ENCODE results near the gene CAPRIN1.
A peak's percentile ranks its signal among the peaks of the same experiment; 100 is the strongest.
"Not testable (repeated sequence)": the region's sequence is repeated elsewhere in the genome, so short reads cannot be mapped to it uniquely, and the experiment has no call there.

CAPRIN1 gene

GRCh38 chr11:34055218-34056000, 3.9 kb downstream of the CAPRIN1 start:
- H3K36me3 ChIP-seq (ENCODE audit: insufficient read depth, low read length) = peaks cover 38% of the 10 kb centered on the region
- no peaks in the 10 kb centered on the region for H3K27me3 ChIP-seq (ENCODE audit: insufficient read depth, low read length)
- H3K9me3 ChIP-seq (ENCODE audit: low read length) = peaks cover 2% of the 10 kb centered on the region
- H2AFZ ChIP-seq (ENCODE audit: low read depth, low read length) = no peak overlapping the region
- peaks cover 25% of the 10 kb centered on the region for H3K4me1 ChIP-seq (ENCODE audit: insufficient read depth, low read length)
- H3K4me3 ChIP-seq (ENCODE audit: low read length) = peak overlapping the region; percentile 97

DNA sequence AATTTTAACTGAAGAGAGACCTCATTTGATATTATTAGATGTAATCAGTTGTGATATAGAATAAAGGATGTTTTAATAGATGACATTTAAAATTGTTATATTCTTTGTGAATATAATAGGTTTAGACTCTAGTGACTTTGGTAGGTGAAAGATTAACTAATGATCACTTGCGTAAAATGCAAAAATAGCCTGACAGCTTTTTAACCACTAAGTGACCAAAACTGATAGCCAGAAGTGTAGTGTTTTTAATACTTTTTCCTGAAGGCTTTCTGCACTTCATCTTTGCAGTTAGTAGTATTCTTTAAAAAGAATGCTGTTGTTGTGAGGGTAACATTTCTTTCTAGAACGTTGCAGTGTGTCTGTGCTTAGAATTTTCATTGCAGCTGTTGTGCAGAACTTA, 5.1 kb downstream of the CAPRIN1 start:
- peaks cover 2% of the 10 kb centered on the region for H3K9me3 ChIP-seq (ENCODE audit: low read length)
- H3K36me3 ChIP-seq (ENCODE audit: insufficient read depth, low read length) = peaks cover 45% of the 10 kb centered on the region
- no peak overlapping the region for H2AFZ ChIP-seq (ENCODE audit: low read depth, low read length)
- H3K4me3 ChIP-seq (ENCODE audit: low read length) = no peak overlapping the region
- no peaks in the 10 kb centered on the region for H3K27me3 ChIP-seq (ENCODE audit: insufficient read depth, low read length)
- H3K4me1 ChIP-seq (ENCODE audit: insufficient read depth, low read length) = peaks cover 21% of the 10 kb centered on the region

DNA sequence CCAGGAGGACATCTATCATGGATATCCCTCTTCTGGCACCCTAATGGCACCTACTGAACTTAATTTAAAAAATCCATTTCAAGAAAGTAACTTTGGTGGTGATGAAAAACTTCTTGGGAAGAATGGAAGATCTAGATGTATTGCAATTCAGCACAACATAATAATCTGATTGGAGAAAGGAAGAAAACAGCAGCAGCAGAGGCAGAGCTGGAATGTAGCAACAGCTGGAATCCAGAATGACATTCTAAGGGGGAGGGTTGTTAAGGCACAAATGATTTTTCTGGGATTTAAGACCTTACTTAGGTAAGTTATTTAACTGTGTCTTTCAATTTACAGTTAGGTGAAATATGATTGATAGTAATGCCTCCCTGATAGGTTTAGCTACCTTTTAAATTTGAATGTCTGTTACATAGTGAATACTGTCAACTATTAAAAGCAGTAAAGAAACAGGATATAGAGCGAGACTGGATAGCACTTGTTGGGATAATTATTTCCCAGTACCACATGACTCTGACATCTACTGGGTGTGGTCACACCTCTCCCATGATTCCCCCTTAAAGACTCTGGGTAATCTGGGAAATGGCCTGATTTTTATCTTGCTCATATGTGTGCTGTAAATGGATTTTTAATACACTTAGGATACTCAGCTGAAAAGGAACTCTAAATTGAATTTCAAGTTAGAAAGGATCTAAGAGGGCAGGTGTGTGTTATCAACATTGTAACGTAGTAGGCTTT, 11.7 kb downstream of the CAPRIN1 start:
- H3K36me3 ChIP-seq (ENCODE audit: insufficient read depth, low read length) = peaks cover 55% of the 10 kb centered on the region
- no peak overlapping the region for H3K4me3 ChIP-seq (ENCODE audit: low read length)
- H3K4me1 ChIP-seq (ENCODE audit: insufficient read depth, low read length) = peaks cover 4% of the 10 kb centered on the region
- H3K27me3 ChIP-seq (ENCODE audit: insufficient read depth, low read length) = no peaks in the 10 kb centered on the region
- peaks cover 2% of the 10 kb centered on the region for H3K9me3 ChIP-seq (ENCODE audit: low read length)
- H2AFZ ChIP-seq (ENCODE audit: low read depth, low read length) = no peak overlapping the region

DNA sequence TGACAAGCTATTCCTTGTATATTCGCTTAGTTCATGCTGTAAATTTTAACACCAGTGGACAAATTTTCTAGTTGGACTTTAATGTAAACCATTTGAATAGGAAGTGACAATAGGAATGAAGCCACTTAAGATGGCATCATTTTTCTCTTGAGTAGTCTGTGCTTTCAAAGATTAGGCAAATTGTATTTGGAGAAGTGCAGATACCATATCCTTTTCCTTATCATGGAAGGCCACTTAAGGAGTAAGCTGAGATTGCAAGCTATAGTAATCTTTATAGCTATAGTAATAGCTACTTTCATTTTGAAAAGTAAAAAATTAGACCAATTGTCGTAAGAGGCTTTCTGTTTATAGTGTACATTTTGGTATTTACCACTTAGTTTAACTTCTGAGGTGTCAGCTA, 12.8 kb downstream of the CAPRIN1 start:
- no peaks in the 10 kb centered on the region for H3K27me3 ChIP-seq (ENCODE audit: insufficient read depth, low read length)
- H2AFZ ChIP-seq (ENCODE audit: low read depth, low read length) = no peak overlapping the region
- H3K4me3 ChIP-seq (ENCODE audit: low read length) = no peak overlapping the region
- peaks cover 4% of the 10 kb centered on the region for H3K4me1 ChIP-seq (ENCODE audit: insufficient read depth, low read length)
- no peaks in the 10 kb centered on the region for H3K9me3 ChIP-seq (ENCODE audit: low read length)
- H3K36me3 ChIP-seq (ENCODE audit: insufficient read depth, low read length) = peaks cover 48% of the 10 kb centered on the region

DNA sequence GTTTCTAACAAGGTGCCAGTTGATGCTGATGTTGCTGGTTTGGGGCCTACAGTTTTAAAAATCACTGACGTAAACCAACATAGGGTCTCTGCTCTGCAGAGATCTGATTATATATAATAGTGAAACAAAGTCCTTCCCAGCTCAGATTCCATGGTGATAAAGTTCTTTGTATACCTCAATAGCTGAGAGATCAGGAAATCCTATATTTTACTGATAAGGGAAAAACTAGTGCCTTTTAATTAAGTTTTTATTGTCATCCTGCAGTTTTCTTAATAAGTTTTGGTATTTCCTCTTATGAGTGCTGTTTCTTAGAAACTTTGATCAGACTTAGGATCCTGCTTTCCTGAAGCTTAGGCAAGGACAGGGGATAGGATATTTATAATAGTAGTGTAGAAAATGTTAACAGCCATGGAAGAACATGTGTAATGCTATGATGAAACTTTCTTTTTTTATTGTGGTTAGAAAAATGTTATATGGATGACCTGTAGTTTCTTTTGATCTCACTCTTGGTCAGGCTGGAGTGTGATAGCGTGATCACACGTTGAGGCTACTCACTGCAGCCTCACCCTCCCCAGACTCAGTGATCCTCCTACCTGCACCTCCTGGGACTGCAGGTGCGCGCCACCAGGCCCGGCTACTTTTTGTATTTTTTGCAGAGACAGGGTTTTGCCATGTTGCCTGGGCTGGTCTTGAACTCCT, 14.1 kb downstream of the CAPRIN1 start:
- Histone ChIP-seq H3K36me3 (ENCODE audit: insufficient read depth, low read length) (peaks cover 41% of the 10 kb centered on the region), H3K9me3 (ENCODE audit: low read length) (no peaks in the 10 kb centered on the region), H3K27me3 (ENCODE audit: insufficient read depth, low read length) (no peaks in the 10 kb centered on the region), H3K4me1 (ENCODE audit: insufficient read depth, low read length) (peaks cover 4% of the 10 kb centered on the region), H2AFZ (ENCODE audit: low read depth, low read length) (no peak overlapping the region), H3K4me3 (ENCODE audit: low read length) (no peak overlapping the region)

DNA sequence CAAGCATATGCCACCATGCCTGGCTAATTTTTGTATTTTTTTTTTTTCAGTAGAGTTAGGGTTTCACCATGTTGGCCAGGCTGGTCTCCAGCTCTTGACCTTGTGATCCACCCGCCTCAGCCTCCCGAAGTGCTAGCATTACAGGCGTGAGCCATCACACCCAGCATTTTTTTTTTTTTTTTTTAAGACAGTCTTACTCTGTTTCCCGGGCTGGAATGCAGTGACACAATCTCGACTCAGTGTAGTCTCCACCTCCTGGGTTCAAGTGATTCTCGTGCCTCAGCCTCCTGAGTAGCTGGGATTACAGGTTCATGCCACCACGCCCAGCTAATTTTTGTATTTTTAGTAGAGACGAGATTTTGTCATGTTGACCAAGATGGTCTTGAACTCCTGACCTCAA, 15.2 kb downstream of the CAPRIN1 start:
- not testable (repeated sequence) for H3K4me3 ChIP-seq (ENCODE audit: low read length); H3K27me3 ChIP-seq (ENCODE audit: insufficient read depth, low read length); H3K9me3 ChIP-seq (ENCODE audit: low read length); H3K4me1 ChIP-seq (ENCODE audit: insufficient read depth, low read length); H2AFZ ChIP-seq (ENCODE audit: low read depth, low read length)
- H3K36me3 ChIP-seq (ENCODE audit: insufficient read depth, low read length) = peaks cover 41% of the 10 kb centered on the region

GRCh38 chr11:34067383-34068065, 16.0 kb downstream of the CAPRIN1 start:
- Histone ChIP-seq H2AFZ (ENCODE audit: low read depth, low read length) (no peak overlapping the region), H3K27me3 (ENCODE audit: insufficient read depth, low read length) (no peaks in the 10 kb centered on the region), H3K4me3 (ENCODE audit: low read length) (no peak overlapping the region), H3K36me3 (ENCODE audit: insufficient read depth, low read length) (peaks cover 44% of the 10 kb centered on the region), H3K9me3 (ENCODE audit: low read length) (no peaks in the 10 kb centered on the region), H3K4me1 (ENCODE audit: insufficient read depth, low read length) (peaks cover 4% of the 10 kb centered on the region)

- Histone ChIP-seq H3K27me3 (ENCODE audit: insufficient read depth, low read length) (no peaks in the 10 kb centered on the region), H2AFZ (ENCODE audit: low read depth, low read length) (no peak overlapping the region), H3K36me3 (ENCODE audit: insufficient read depth, low read length) (peaks cover 47% of the 10 kb centered on the region), H3K9me3 (ENCODE audit: low read length) (no peaks in the 10 kb centered on the region), H3K4me3 (ENCODE audit: low read length) (no peak overlapping the region), H3K4me1 (ENCODE audit: insufficient read depth, low read length) (peaks cover 3% of the 10 kb centered on the region)
Measured at GRCh38 chr11:34068111-34068510, 16.6 kb downstream of the CAPRIN1 start.

- H3K4me3 ChIP-seq (ENCODE audit: low read length); H3K9me3 ChIP-seq (ENCODE audit: low read length); H3K4me1 ChIP-seq (ENCODE audit: insufficient read depth, low read length); H2AFZ ChIP-seq (ENCODE audit: low read depth, low read length); H3K27me3 ChIP-seq (ENCODE audit: insufficient read depth, low read length): not testable (repeated sequence)
- H3K36me3 ChIP-seq (ENCODE audit: insufficient read depth, low read length) = peaks cover 63% of the 10 kb centered on the region
Measured at GRCh38 chr11:34071306-34071705, 19.8 kb downstream of the CAPRIN1 start.

DNA sequence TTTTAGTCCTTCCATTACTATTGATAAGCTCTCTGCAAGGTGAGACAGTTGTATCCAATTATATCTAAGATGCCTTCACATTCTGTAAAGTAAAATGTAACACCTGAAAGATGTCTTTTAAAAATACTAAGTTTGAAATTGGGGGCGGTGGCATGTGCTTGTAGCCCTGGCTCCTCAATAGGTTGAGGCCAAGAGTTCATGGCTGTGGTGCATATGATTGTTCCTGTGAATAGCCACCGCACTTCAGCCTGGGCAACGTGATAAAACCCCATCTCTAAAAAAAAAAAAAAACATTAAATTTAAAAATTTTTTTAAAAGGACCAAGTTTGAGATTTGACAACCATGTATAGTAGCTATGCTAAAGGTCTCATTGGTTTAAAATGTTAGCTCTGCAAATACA, 20.5 kb downstream of the CAPRIN1 start:
- Histone ChIP-seq H3K4me1 (ENCODE audit: insufficient read depth, low read length) (no peaks in the 10 kb centered on the region), H3K9me3 (ENCODE audit: low read length) (no peaks in the 10 kb centered on the region), H3K27me3 (ENCODE audit: insufficient read depth, low read length) (no peaks in the 10 kb centered on the region), H2AFZ (ENCODE audit: low read depth, low read length) (no peak overlapping the region), H3K4me3 (ENCODE audit: low read length) (no peak overlapping the region), H3K36me3 (ENCODE audit: insufficient read depth, low read length) (peaks cover 68% of the 10 kb centered on the region)

DNA sequence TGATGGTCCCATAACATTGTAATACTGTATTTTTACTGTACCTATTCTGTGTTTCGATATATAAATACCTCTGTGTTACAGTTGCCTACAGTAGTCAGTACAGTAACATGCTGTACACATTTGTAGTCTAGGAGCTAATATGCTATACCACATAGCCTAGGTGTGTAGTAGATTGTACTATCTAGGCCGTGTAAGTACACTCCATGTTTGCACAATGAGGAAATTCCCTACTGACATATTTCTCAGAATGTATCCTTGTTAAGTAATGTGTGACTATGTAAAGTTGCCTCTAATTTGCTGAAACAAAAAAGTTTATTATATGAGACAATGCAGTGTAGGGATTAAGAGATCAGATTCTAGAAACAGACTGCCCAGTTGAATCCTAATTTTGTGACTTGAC, 21.3 kb downstream of the CAPRIN1 start:
- H3K36me3 ChIP-seq (ENCODE audit: insufficient read depth, low read length) = peaks cover 70% of the 10 kb centered on the region
- H3K4me1 ChIP-seq (ENCODE audit: insufficient read depth, low read length) = no peaks in the 10 kb centered on the region
- no peaks in the 10 kb centered on the region for H3K27me3 ChIP-seq (ENCODE audit: insufficient read depth, low read length)
- no peaks in the 10 kb centered on the region for H3K9me3 ChIP-seq (ENCODE audit: low read length)
- no peak overlapping the region for H3K4me3 ChIP-seq (ENCODE audit: low read length)
- no peak overlapping the region for H2AFZ ChIP-seq (ENCODE audit: low read depth, low read length)

DNA sequence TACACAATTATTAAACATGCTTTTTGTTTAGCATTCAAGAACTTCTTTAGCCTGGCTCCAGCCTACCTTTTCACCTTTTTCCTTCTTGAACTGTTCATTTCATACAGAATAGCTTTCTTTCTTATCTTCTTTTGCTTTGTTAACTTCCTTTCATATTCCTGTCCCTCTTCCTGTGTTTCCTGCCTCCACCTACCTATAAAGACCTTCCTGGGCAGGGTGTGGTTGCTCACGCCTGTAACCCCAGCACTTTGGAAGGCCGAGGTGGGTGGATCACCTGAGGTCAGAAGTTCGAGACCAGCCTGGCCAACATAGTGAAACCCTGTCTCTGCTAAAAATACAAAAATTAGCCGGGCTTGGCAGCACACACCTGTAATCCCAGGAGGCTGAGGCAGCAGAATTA, 22.9 kb downstream of the CAPRIN1 start:
- Histone ChIP-seq H2AFZ (ENCODE audit: low read depth, low read length) (no peak overlapping the region), H3K27me3 (ENCODE audit: insufficient read depth, low read length) (no peaks in the 10 kb centered on the region), H3K36me3 (ENCODE audit: insufficient read depth, low read length) (peaks cover 83% of the 10 kb centered on the region), H3K9me3 (ENCODE audit: low read length) (no peaks in the 10 kb centered on the region), H3K4me1 (ENCODE audit: insufficient read depth, low read length) (no peaks in the 10 kb centered on the region), H3K4me3 (ENCODE audit: low read length) (no peak overlapping the region)

All from neuron (in vitro differentiated cells).